Caco-2 (cell line): Measurements from ENCODE around the gene EXOC7. TPM values are rescaled to one million over a fixed set of nuclear protein-coding genes. Genes with fewer than 3 reads are reported as not detected.

Source experiments
- BruUV-seq: library from RNA; stranded (reverse); fragments of 400-500 nt; replicated peaks from 2 replicates; lab custom pipeline; 2021; lab: Mats Ljungman, UMichigan
- CTCF ChIA-PET: fragments of 300-600 bp; sonication (Branson Sonifier 250); formaldehyde crosslinking; loops from one replicate; lab custom pipeline; 2022; ENCODE audit warnings: antibody characterized with exemption; lab: Charles Lee
- POLR2A ChIA-PET: fragments of 300-600 bp; sonication (Branson Sonifier 250); formaldehyde crosslinking; loops from one replicate; lab custom pipeline; 2022; ENCODE audit warnings: antibody characterized with exemption; lab: Charles Lee
- DNase-seq, 2 experiments: peaks; one replicate each; pipeline versions ENCODE4 v3.0.0 to v3.0.0-alpha.2; 2020 to 2022
- H3K27me3 ChIP-seq: replicated peaks from 2 replicates; pipeline ENCODE4 v1.6.0; 2011; ENCODE audit warnings: low read length; ENCODE audit not compliant: control insufficient read depth, insufficient read depth
- H3K36me3 ChIP-seq: 2 replicates; pipeline ENCODE4 v1.5.1; 2011; ENCODE audit warnings: low read length; ENCODE audit not compliant: control insufficient read depth, insufficient read depth
- H3K4me1 ChIP-seq: fragments of 250-450 bp; sonication (Bioruptor Pico); 2 replicates; pipeline ENCODE4 v1.5.1; 2020; ENCODE audit warnings: mild to moderate bottlenecking
- H3K4me3 ChIP-seq: 2 replicates; pipeline ENCODE4 v1.5.1; 2011; ENCODE audit warnings: low read depth, mild to moderate bottlenecking, control low read depth, low read length
- H3K9me3 ChIP-seq: fragments of 250-450 bp; sonication (Bioruptor Pico); 2 replicates; pipeline ENCODE4 v1.5.1; 2020; ENCODE audit warnings: mild to moderate bottlenecking, moderate library complexity
- H3K27ac Mint-ChIP-seq: one replicate; pipeline ENCODE4 v1.8.0; 2022; ENCODE audit warnings: mixed read lengths; ENCODE audit not compliant: unreplicated experiment
- H3K27me3 Mint-ChIP-seq: one replicate; pipeline ENCODE4 v1.8.0; 2022; ENCODE audit warnings: mixed read lengths; ENCODE audit not compliant: insufficient read depth, unreplicated experiment
- H3K36me3 Mint-ChIP-seq: one replicate; pipeline ENCODE4 v1.8.0; 2022; ENCODE audit warnings: mild to moderate bottlenecking, mixed read lengths; ENCODE audit not compliant: insufficient read depth, unreplicated experiment
- H3K4me1 Mint-ChIP-seq: one replicate; pipeline ENCODE4 v1.8.0; 2022; ENCODE audit warnings: low read depth, mixed read lengths; ENCODE audit not compliant: unreplicated experiment
- H3K4me3 Mint-ChIP-seq: one replicate; pipeline ENCODE4 v1.8.0; 2022; ENCODE audit warnings: mild to moderate bottlenecking, moderate library complexity, mixed read lengths; ENCODE audit not compliant: unreplicated experiment
- H3K9me3 Mint-ChIP-seq: one replicate; pipeline ENCODE4 v1.8.0; 2022; ENCODE audit warnings: mixed read lengths; ENCODE audit not compliant: unreplicated experiment
- CTCF ChIP-seq, 2 experiments: fragments of 200-600 bp in 1 of 2; IDR thresholded peaks; 1 replicate in 1 of 2; 2 replicates in 1 of 2; pipeline versions ENCODE4 v1.5.1 to v1.8.0; 2011 to 2022; ENCODE audit warnings: antibody characterized with exemption in 1 of 2, control low read depth in 1 of 2, inconsistent platforms in 1 of 2, low read depth in 1 of 2, low read length in 1 of 2, mild to moderate bottlenecking in 1 of 2, moderate library complexity in 1 of 2; ENCODE audit not compliant: insufficient read depth in 1 of 2, severe bottlenecking in 1 of 2, unreplicated experiment in 1 of 2
- intact Hi-C: fragments of 100-400 bp; cut with micrococcal nuclease; formaldehyde crosslinking; loops from one replicate; pipeline ENCODE4 v1.10.0; 2022; ENCODE audit not compliant: unreplicated experiment
- total RNA-seq: library from RNA; stranded (reverse); gene quantifications from 2 replicates; pipeline ENCODE4 v1.2.3, GENCODE V29; 2022

EXOC7 gene
- total RNA-seq, 1 experiment from 2014 or later: 205 TPM

GRCh38 chr17:76040376-76040775 lies 63.2 kb downstream of the EXOC7 start:
- no peak overlapping the region for H3K4me3 Mint-ChIP-seq
- no peaks in the 10 kb centered on the region for H3K4me1 Mint-ChIP-seq
- peaks cover 9% of the 10 kb centered on the region for H3K36me3 ChIP-seq
- ChIA-PET CTCF (no interaction called here), POLR2A (no interaction called here)
- H3K9me3 Mint-ChIP-seq: no peaks in the 10 kb centered on the region
- H3K27ac Mint-ChIP-seq: no peak overlapping the region
- intact Hi-C loops: no loop called here
- H3K9me3 ChIP-seq: no peaks in the 10 kb centered on the region
- no peaks in the 10 kb centered on the region for H3K27me3 Mint-ChIP-seq
- H3K36me3 Mint-ChIP-seq: peaks cover 67% of the 10 kb centered on the region
- no TSS peak for BruUV-seq
- H3K27me3 ChIP-seq: no peaks in the 10 kb centered on the region
- no peak for DNase-seq
- no peaks in the 10 kb centered on the region for H3K4me1 ChIP-seq
- no peak overlapping the region for H3K4me3 ChIP-seq
- no peak for TF ChIP-seq CTCF (IDR thresholded peaks at IDR 0.05; ENCODE audit: insufficient read depth in 1 of 2, low read depth in 1 of 2, low read length in 1 of 2, severe bottlenecking in 1 of 2, unreplicated experiment in 1 of 2)

GRCh38 chr17:76039121-76039520 lies 64.5 kb downstream of the EXOC7 start:
- no peak overlapping the region for H3K27ac Mint-ChIP-seq
- peaks cover 55% of the 10 kb centered on the region for H3K36me3 Mint-ChIP-seq
- H3K36me3 ChIP-seq: peaks cover 7% of the 10 kb centered on the region; the same call in 1 of the 2 replicates
- BruUV-seq: no TSS peak
- H3K27me3 Mint-ChIP-seq: no peaks in the 10 kb centered on the region
- no peaks in the 10 kb centered on the region for H3K27me3 ChIP-seq
- TF ChIP-seq CTCF (IDR thresholded peaks at IDR 0.05; ENCODE audit: insufficient read depth in 1 of 2, low read depth in 1 of 2, low read length in 1 of 2, severe bottlenecking in 1 of 2, unreplicated experiment in 1 of 2): no peak
- no peak for DNase-seq
- CTCF ChIA-PET: no interaction called here
- H3K4me1 Mint-ChIP-seq: no peaks in the 10 kb centered on the region
- H3K4me1 ChIP-seq: no peaks in the 10 kb centered on the region
- H3K4me3 Mint-ChIP-seq: no peak overlapping the region
- H3K9me3 Mint-ChIP-seq: no peaks in the 10 kb centered on the region
- no peaks in the 10 kb centered on the region for H3K9me3 ChIP-seq
- no peak overlapping the region for H3K4me3 ChIP-seq
- intact Hi-C loops: no loop called here
- POLR2A ChIA-PET: interaction anchor here (0.6 kb wide), 1 partner anchor 47 kb away, joined by 3 read pairs; no protein-coding TSS in a partner anchor

GRCh38 chr17:76038050-76038449 lies 65.5 kb downstream of the EXOC7 start:
- no peaks in the 10 kb centered on the region for H3K9me3 Mint-ChIP-seq
- ChIA-PET CTCF (no interaction called here), POLR2A (no interaction called here)
- Histone ChIP-seq H3K36me3 (peaks cover 7% of the 10 kb centered on the region; the same call in 1 of the 2 replicates), H3K9me3 (peaks cover 3% of the 10 kb centered on the region), H3K27me3 (no peaks in the 10 kb centered on the region), H3K4me3 (no peak overlapping the region), H3K4me1 (no peaks in the 10 kb centered on the region)
- H3K27ac Mint-ChIP-seq: no peak overlapping the region
- H3K36me3 Mint-ChIP-seq: peaks cover 44% of the 10 kb centered on the region
- DNase-seq: no peak
- no peak overlapping the region for H3K4me3 Mint-ChIP-seq
- intact Hi-C loops: no loop called here
- no peaks in the 10 kb centered on the region for H3K27me3 Mint-ChIP-seq
- BruUV-seq: no TSS peak
- TF ChIP-seq CTCF (IDR thresholded peaks at IDR 0.05; ENCODE audit: insufficient read depth in 1 of 2, low read depth in 1 of 2, low read length in 1 of 2, severe bottlenecking in 1 of 2, unreplicated experiment in 1 of 2): no peak
- no peaks in the 10 kb centered on the region for H3K4me1 Mint-ChIP-seq
